Measurements from ENCODE around the gene CHML.

GRCh38 chr1:241590719-241591118 lies 49.5 kb downstream of the CHML start:
- TF ChIP-seq EZH2 (IDR thresholded peaks at IDR 0.05; ENCODE audit: insufficient read depth, poor library complexity, severe bottlenecking) (no peak), EZH2phosphoT487 (IDR thresholded peaks at IDR 0.05; ENCODE audit: insufficient read depth, low read depth) (no peak)
